Activated naive CD4-positive, alpha-beta T cell treated with anti-CD3 and anti-CD28 coated beads, Interleukin-2, amount 10 ng/mL, durations not matched to agents 5 hours and 36 hours (primary cell): ENCODE results near the gene GPER1. TPM values are rescaled to one million over a fixed set of nuclear protein-coding genes. Genes with fewer than 3 reads are reported as not detected.

ENCODE experiments used
- total RNA-seq, 2 experiments: library from RNA; stranded (reverse); gene quantifications; one replicate each; pipeline ENCODE4 v1.2.3, GENCODE V29; 2021

Gene GPER1
- under 1 TPM; 0.10 to 0.22 TPM for total RNA-seq

GRCh38 chr7:1087952-1088920 is at the start of gene GPER1:
Gene GPER1, plus strand, starts transcription at chr7:1088113. Its CDS starts 3,616 bp downstream, at chr7:1091729.

GRCh38 chr7:1044189-1045068 is 43.5 kb upstream of the GPER1 start, which contains the start of gene GPR146:
Gene GPR146, plus strand, starts transcription at chr7:1044546. Its CDS starts 12,970 bp downstream, at chr7:1057516.

Other genes starting within 250 kb of the GPER1 start
- gene GET4, start 211.6 kb upstream of the GPER1 start, total RNA-seq = 10 to 100 TPM; 39.9 to 41.9 TPM
- 10 to 100 TPM; 14.1 to 14.4 TPM for gene ADAP1, start 133.4 kb upstream of the GPER1 start, total RNA-seq
- 10 to 100 TPM; 18.6 to 19.2 TPM for gene COX19, start 112.6 kb upstream of the GPER1 start, total RNA-seq
- gene CYP2W1, start 104.9 kb upstream of the GPER1 start, total RNA-seq = not detected
- gene GPR146, start 43.6 kb upstream of the GPER1 start, total RNA-seq = 1 to 10 TPM; 8.7 to 9.8 TPM
- gene ZFAND2A, start 72.1 kb downstream of the GPER1 start, total RNA-seq = 10 to 100 TPM; 26.2 to 26.7 TPM
- gene UNCX, start 144.8 kb downstream of the GPER1 start, total RNA-seq = not detected